ENCODE results near the gene ENAH. TPM values are rescaled to one million over a fixed set of nuclear protein-coding genes. Genes with fewer than 3 reads are reported as not detected.
A peak's percentile ranks its signal among the peaks of the same experiment; 100 is the strongest.
"Not testable (repeated sequence)": the region's sequence is repeated elsewhere in the genome, so short reads cannot be mapped to it uniquely, and the experiment has no call there.

Gene ENAH
- 148 TPM for polyA plus RNA-seq (ENCODE audit: insufficient read length)

DNA sequence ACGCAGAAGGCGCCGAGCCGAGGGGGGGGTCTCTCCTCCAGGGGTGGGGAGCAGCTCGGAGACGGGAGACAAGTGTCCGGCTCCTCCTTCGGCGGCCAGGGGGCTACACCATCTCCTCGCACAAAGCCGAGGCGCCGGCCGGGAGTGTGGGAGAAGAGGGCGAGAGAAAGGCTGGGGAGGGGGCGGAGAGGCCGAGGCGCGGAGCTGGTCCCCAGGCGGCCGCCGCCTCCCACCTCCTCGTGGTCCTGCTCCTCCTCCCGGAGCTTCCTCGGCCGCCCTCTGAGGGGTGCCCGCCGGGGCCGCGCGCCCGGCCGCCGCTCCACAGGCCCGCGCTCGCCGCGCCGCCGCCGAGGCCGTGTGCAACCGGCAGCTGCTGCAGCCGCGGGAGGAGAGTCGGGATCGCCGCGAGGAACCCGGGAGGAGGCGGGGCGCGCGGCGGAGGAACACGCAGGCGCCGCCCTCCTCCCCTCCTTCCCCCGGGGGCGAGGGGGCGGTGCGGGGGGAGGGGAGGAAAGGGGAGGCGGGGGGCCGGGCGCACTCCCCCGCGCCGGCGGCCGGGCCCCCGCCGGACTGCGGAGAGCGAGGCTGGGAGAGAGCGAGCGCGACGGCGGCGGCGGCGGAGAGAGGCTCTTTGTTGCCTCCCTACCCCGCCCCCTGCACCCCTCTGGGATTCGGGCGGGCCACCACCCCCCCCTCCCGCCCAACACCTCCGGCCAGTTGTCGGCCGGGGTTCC, at the start of gene ENAH:
ENAH (minus strand) TSS at position 395 of the 734 bp plus-strand sequence. CDS start 433 bp downstream, outside the sequence.
- peak; percentile 88 for DNase-seq

DNA sequence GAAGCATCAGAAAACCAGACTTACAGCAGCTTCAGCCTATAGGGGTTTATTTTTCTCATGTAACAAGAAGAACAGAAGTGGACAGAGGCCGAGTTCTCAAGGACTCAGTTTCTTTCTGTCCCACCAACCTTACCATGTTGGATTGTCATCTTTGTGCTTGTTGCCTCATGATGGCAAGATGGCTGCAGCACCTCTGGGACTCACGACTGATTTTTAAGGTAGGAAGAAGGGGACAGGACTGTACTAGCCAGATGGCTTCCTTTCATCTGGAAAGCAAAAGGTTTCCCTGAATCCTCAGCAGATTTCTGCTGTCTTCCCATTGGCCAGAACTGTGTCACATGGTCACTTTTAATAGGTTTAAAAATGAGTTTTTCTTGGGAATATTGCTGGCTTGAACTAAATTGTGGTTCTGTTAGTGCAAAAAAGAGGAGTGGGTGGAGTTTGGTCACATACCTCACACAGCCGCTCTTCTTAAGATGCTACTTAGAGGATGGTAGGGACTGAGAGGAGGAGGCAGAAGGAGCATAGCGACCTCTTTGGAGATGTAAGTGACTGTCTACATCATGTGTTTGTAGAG, 48.1 kb upstream of the ENAH start:
- DNase-seq, result no peak

DNA sequence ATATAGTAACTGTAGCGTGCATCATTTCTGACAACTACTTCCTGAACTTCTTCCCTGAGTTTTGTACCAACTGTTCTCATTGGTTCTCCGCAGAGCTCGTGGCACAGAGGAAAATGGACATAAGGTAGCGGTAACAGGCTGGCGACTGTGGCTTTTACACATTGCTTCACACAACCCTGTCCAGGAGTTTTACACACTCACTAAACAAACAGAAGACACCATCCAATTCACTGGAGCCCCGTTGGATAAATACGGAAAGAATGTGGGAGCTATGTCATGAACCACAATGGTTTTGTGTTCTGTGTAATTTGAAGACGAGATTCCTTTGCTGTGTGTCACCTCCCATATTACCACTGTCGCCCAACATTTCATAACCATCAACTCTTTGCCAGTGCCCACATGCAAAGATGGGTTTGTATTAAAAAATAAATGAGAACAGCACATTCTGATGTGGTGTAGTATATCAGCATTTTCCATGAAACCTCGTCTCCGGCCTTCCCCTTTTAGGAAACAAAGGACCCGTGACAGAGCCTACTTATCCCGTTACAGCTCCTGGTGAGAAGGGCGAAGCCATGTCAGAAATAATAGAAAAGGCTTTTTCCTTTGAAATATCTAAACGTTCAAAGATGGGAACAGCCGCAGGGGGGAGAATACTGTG, 47.4 kb upstream of the ENAH start:
- DNase-seq, result no peak

DNA sequence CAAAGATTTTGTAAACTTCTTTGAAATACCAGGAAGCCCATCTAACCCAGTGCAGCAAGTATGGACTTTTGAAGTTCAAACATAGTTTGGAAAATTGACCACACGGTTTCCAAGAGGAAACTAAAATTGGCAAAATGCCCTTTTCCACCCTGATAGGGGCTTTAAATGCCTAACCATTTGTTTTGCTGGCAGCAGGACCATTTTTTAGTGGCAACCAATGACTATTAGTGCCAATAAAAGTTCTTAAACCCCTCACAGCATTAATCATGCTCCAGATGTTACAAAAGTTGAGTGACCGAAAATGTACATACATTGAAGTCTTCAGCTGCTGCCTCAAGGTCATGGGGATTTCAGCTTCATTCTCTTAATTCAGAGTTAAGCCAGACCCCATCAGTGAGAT, 46.4 kb upstream of the ENAH start:
- peak; percentile 44 for DNase-seq

DNA sequence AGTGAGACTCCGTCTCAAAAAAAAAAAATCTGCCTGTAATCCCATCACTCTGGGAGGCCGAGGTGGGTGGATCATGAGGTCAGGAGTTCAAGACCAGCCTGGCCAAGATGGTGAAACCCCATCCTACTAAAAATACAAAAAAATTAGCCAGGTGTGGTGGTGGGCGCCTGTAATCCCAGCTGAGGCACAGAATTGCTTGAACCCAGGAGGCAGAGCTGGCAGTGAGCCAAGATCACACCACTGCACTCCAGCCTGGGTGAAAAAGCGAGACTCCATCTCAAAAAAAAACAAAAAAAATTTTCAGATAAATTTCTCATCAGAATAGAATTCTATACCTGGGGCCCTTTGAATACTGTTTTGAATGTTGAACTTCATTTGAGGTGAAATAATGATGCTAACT, 45.3 kb upstream of the ENAH start:
- not testable (repeated sequence) for DNase-seq

DNA sequence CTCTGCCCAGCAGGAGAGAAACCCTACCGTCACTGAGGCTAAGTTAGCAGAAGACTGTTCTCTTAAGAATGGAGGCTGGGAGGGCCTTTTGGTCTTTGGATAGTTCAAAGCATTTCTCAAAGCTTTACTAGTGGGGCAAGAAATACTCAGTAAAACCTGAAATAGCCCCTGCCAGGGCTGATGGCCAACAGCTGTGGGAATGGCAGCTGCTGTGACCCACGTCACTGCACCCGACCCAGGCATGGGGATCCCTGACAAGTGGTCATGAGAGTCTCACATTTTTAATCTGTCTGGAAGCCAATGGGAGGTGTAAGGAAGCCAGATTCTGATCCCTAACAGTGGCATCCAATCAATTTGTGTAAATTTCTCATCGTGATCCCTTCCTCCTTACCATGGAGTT, 44.5 kb upstream of the ENAH start:
- DNase-seq, result peak; percentile 54

DNA sequence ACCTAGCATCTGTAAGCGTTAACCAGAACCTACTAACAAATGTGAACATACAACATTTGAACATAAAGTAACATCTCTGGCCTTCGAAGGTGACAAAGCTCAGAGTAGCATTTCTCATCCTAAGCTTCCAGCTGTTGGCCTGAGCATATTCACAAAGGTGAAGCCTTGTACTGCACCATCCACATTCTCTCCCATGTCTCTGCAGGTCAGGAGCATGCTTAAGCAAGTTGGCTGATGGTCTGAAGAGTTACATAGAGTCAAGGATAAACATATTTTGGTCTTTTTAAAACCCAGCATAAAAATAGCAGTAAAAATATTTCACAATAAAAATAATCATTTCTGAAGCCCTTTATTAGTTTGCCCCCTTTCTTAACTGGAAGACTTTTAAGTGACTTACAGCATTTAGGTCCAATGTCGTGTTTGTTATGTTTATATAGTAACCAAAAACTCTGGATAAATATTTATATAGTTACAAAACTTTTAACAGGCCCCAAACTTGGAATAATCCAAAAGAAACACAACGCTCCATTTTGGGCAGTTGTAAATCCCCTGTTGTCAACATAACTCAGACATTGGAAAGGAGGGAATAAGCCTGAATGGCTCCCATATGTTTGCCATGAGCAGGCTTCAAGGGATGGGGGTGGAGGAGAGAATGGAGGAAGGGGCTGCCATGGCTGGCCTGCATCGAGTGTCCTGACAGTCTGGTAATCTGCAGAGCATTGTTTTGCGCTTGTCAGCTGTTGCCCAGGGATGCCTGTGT, 42.8 kb upstream of the ENAH start:
- peak; percentile 59 for DNase-seq

DNA sequence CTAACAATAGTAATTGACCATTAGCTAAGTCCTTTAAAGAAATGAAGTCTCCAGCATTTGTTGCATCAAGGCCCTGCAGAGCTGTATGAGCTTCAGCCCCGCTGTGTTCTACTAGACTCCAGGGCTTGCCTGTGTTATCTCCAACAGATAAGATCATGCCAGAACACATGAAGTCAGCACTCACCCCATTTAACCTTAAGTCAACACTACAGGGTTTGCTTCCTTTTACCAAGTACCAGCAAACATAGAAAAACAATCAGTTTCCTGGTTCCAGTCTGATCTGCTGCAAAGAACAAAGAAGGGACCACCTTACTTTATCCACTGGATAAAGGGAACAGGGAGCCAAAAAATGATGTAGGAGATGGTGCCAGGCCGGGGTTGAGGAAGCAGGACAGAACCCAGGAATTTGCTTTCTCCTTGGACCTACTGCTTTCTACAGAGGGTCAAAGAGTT, 41.3 kb upstream of the ENAH start:
- no peak for DNase-seq

DNA sequence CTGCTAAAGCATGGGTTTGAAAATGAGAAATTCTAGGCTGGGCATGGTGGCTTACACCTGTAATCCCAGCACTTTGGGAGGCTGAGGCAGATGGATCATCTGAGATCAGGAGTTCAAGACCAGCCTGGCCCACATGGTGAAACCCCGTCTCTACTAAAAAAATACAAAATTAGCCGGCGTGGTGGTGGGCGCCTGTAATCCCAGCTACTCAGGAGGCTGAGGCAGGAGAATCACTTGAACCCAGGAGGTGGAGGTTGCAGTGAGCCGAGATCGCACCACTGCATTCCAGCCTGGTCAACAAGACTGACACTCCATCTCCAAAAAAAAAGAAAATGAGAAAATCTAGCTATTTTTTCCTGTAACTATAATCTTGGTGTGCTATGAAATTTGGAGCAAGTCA, 40.8 kb upstream of the ENAH start:
- not testable (repeated sequence) for DNase-seq

DNA sequence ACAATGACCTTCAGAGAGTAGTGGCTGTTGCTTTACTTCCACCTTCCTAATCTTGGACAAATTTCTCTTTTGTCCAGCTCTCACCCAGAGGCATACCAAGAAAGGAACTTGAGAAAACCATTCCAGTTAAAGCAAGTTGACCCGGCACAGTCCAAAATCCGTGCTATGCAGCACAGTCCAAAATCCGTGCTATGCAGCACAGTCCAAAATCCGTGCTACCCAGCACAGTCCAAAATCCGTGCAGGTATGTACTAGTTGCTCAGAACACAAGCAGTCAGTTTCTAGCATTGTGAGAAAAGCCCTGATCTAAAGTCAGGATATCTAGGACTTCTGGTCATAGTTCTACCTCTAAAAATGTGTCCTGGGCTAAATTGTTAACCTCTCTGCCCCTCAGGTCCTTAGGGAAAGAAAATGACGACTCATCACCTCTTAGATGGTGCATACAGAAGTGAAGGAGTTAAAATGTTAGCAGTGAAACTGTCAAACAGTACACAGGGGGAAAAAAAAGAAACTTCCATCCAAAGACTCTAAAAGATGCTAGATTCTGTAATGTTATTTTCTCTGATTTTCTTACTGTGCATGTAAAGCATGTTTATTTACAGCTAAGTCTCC, 40.3 kb upstream of the ENAH start:
- no peak for DNase-seq

DNA sequence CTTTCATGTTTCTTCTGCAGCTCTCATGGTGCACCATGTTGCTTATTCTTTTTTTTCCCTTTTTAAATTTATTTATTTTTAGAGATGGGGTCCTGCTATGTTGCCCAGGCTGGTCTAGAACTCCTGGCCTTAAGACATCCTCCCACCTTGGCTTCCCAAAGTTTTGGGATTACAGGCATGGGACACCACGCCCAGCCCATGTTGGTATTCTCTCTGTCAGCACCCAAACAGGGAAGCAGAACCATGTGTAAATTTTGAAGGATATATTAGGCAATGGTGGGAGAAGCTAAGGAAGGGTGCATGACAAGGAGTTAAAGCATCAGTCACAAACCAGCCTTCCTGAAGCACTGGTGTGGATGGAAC, 39.6 kb upstream of the ENAH start:
- no peak for DNase-seq

DNA sequence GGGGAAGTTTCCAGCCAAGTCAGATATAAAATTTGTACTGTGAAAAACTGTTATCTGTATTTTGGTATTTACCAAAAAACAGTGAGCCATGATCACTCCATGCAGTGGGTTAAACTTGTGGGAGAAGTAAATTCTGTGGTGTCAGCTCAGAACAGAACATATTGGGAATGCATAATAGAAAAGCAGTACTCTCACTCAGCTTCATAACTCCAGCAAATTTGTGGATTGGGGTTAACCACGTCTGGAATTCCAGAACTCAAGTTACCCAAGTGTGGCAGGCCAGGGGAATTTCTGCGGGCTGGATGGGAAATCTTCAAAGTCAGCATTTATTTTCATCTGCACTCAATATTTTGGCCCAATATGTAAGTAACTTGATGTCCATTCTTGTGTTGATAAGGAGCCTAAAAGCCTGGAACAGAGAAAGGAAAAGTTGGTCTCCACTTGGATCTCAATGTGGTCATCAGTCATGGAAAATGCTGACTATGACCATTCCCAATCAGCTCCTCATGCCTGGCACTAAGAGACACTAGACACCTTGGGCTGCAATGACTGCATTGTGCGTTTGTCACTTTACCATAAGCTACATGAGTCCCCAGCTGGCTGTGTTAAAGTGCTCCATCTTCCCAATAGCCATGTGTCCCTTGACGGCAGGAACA, 39.1 kb upstream of the ENAH start:
- DNase-seq, result no peak

DNA sequence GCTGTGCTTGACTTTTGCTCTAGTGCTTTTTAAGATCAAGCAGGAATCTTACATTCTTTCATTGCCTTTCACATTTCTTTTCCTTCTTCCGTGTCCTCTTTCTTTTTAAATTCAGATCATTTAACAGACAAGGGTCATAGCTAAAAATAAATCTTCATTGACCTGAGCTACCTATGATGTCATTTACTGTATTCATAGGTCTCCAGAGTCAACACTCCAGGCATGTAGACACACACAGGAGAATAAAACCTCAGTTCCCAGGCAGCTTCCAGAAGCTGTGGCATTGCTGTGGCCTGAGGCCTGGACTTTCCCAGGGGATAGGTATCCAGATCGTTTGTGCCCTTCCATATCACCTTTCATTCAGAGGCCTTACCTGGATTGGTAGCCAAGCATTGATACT, 38.5 kb upstream of the ENAH start:
- no peak for DNase-seq

DNA sequence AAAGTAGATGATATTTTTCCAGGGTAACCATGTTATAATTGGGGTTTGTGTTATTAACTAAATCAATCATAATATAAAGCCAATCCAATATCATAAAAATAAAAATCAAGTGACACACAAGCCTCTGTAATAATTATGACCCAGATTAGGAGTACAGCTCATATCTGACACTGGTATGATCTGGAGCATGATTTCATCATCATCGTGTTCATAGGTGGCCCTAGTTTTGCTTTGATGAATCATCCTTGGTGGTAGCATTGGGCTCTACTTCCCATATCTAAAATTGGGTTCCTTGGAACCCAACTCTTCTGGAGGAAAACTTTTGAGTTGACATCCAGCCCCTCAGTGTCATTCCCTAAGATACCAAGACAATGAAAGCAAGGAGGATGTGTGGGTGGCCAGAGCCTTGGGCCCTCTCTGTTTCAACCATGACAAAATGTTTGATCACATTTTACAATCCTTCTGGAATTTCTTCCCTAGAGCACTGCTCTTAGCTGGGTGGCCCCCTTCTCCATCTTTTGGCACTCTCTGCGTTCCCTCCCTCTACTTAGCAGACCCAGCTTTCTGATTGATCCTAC, 37.0 kb upstream of the ENAH start:
- DNase-seq, result no peak

DNA sequence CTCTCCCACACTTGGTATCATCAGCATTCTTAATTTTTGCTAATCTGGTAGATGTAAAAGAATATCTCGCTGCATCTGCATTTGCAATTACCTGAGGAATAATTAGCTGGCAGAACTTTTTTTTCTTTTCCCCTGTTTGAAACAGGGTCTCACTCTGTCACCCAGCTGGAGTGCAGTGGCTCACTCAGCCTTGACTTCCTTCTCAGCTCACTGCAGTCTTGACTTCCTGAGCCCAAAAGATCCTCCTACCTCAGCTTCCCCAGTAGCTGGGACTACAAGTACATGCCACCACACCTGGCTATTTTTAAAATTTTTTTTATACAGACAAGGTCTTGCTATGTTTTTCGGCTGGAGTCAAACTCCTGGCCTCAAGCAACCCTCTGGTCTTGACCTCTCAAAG, 35.4 kb upstream of the ENAH start:
- DNase-seq, result no peak

DNA sequence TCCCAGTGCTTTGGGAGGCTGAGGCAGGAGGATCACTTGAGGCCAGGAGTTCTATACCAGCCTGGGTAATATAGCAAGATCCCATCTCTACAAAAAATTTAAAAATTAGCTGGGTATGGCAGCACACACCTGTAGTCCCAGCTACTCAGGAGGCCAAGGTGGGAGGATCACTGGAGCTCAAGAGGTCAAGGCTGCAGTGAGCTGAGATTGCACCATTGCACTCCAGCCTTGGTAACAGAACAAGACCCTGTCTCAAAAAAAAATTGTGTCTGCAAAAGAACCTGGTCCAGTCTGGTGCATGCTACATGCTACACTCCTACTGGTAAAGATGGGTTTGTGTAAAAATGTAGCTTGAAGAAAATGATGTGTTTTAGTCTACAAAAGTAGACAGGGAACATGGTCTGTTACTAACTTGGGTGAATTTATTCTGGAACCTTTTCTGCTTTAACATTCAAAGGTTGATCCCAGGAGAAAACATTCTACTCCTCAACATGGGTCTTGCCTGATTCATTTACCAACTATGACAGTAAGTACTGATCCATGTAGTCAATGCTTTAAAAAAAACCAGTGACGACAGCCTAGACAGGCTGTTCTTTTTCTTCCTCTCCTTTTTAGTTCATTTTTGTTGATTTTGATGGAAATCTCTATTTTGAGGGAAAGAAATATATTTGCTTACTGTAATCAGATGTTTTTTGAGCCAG, 32.7 kb upstream of the ENAH start:
- no peak for DNase-seq

DNA sequence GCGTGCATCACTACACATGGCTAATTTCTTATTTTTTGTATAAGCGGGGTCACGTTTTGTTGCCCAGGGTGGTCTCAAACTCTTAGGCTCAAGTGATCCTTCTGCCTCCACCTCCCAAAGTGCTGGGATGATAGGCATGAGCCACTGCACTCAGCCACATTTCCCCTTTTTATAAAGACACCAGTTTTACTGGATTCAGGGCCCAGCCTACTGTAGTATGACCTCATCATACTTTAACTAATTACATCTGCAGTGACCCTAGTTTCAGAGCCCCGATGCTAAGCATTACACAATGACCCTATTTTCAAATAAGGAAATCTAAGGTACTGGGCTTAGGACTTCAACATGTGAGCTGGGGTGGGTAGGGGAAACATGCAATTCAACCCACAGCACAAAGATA, 31.8 kb upstream of the ENAH start:
- DNase-seq, result no peak

DNA sequence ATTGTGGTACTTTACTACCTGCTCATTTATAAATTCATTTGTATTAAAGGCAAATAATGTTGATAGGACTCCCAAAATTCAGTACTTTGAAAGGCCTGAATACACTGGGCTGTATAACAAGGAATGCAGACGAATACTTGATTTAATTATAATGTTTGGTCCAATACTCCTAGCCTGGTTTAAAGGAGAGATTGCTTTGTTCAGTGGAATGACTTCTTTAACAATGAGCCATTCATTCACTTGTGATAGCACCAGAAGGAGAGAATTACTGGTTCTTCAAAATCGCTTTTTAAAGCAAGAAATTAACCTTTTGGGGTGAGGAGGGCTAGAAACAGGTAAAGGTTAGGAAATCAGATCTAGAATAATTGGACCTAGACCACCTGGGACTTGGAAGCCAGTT, 28.3 kb upstream of the ENAH start:
- DNase-seq, result no peak

DNA sequence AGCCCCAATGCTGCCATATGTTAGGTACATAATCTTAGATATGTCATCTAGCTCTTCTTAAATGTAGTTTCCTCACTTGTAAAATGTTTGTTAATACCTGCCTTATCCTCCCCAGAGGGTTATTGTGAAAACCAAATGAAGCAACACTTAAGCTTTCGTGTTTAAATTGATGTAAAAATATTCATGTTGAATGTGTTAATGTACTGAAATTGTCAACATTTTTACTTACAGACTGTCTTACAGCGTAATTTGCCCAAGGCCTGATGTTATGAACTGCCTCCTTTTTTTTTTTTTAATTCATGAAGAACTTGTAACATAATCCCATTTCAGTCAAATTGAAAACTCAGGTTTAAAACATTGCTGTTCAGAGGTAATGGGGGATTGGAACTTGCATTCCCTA, 25.6 kb upstream of the ENAH start:
- DNase-seq, result no peak

DNA sequence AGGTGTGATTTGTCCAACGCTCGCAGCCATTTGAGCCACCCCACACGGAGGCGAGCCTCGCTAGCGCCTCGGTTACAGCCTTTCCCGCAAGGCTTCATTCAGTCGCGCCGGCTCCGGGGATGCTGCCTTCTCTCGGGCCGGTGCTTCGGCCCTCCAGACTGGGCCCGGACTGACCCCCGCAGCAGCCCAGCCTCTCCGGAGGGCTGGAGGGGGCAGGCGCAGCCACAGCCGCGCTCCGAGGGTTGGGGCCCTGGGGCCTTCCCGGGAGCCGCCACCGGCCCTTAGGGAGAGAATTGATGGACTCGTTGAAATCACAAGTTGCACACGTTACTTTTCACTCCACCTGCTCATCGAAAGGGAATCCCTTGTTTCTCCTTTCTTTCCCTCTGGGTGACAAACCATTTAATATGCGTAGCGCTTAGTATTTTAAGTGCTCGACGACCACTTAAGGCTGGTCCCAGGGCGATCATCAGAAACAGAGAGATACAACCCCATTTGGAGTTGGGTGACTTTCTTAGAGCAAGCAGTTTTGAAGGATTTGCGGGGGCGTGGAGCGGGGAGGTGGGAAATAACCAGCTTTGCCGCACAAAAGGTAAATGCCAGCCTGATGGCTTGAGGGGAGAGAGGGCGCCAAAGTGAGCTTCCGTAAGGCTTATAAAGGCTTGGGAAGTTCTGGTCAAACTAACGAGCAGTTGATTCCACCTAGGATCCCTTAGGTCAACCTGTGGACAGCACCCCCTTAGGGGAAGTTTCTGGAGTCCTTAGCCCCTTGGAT, 24.6 kb upstream of the ENAH start:
- no peak for DNase-seq
